Central memory CD8-positive, alpha-beta T cell (primary cell): ENCODE results near the gene STPG3.

Experiments
- ATAC-seq: fragments of 150-1000 bp; cut with Tn5 transposase; replicated peaks from 2 replicates; pipeline ENCODE4 v1.10.0; 2022; ENCODE audit warnings: mild to moderate bottlenecking, moderate FRiP score, moderate number of reproducible peaks; ENCODE audit not compliant: poor library complexity, severe bottlenecking; ENCODE audit errors: extremely low read depth
- DNase-seq, 2 donors: peaks; one replicate each; pipeline ENCODE4 v3.0.0; 2021; ENCODE audit warnings: low spot score in 2 of 2
- H3K27ac Mint-ChIP-seq: one replicate; pipeline ENCODE4 v1.8.0; 2022; ENCODE audit warnings: low read depth, mild to moderate bottlenecking, moderate library complexity, mixed read lengths
- H3K27me3 Mint-ChIP-seq: one replicate; pipeline ENCODE4 v1.8.0; 2022; ENCODE audit warnings: mixed read lengths
- H3K36me3 Mint-ChIP-seq: one replicate; pipeline ENCODE4 v1.8.0; 2022; ENCODE audit warnings: mild to moderate bottlenecking, moderate library complexity, mixed read lengths; ENCODE audit not compliant: insufficient read depth
- H3K4me1 Mint-ChIP-seq: one replicate; pipeline ENCODE4 v1.8.0; 2022; ENCODE audit warnings: mixed read lengths
- H3K4me3 Mint-ChIP-seq: one replicate; pipeline ENCODE4 v1.8.0; 2022; ENCODE audit warnings: mild to moderate bottlenecking, moderate library complexity, mixed read lengths
- H3K9me3 Mint-ChIP-seq: one replicate; pipeline ENCODE4 v1.8.0; 2022; ENCODE audit warnings: mixed read lengths

STPG3 gene

DNA sequence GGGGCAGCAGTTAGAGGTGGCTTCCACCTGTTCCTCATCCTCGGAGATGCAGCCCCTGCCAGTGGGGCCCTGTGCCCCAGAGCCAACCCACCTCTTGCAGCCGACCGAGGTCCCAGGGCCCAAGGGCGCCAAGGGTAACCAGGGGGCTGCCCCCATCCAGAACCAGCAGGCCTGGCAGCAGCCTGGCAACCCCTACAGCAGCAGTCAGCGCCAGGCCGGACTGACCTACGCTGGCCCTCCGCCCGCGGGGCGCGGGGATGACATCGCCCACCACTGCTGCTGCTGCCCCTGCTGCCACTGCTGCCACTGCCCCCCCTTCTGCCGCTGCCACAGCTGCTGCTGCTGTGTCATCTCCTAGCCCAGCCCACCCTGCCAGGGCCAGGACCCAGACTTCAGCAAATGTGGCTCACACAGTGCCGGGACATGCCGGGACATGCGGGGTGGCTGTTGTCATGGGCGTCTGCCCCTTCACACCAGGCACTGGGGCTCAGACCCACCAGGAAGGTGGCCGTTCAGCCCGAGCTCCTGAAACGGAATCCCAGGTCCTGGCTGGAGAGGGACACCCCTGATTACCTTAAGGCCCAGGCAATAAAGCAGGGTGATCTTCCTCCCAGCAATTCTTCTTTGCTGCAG is 25.3 kb upstream of the STPG3 start:
- no peak for DNase-seq
- Mint-ChIP-seq H3K9me3 (no peaks in the 10 kb centered on the region), H3K27ac (no peak overlapping the region), H3K4me3 (no peak overlapping the region), H3K27me3 (peaks cover 9% of the 10 kb centered on the region), H3K4me1 (peaks cover 6% of the 10 kb centered on the region), H3K36me3 (peaks cover 6% of the 10 kb centered on the region)
- ATAC-seq, result no peak

DNA sequence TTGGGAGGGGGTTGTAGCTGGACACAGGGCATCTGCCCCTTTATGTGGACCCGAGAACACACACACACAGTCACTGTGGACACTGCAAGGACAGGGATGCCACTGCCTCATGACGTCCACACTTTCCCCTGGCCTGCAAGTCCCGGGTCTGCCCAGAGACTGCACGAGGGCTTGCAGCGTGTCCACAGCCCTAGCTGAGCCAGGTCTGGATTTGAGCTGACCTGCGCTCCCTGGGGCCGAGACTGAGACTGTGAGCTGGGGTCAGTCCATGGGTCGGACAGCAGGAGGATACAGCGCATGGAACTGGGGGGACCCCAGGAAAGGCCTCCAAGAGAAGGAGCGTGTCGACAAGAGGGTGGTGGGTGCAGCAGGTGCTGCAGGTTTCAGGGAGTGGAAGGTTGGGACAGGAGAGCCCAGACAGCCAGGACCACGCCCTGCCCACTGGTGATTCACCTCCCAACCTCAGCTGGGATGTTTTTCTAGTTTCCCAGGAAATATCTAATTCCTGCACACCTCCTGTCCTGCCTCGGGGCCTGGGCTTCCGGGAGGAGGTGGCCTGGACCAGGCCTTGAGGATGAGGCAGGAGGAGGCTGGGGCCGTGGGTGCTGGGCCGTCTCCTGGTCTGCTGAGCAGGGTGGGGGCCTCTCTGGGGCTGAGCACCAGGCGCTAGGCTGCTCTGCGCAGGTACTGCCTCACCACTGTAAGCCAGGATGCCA is 24.6 kb upstream of the STPG3 start:
- no peak for DNase-seq
- Mint-ChIP-seq H3K4me3 (no peak overlapping the region), H3K36me3 (peaks cover 6% of the 10 kb centered on the region), H3K4me1 (peaks cover 6% of the 10 kb centered on the region), H3K27ac (no peak overlapping the region), H3K9me3 (no peaks in the 10 kb centered on the region), H3K27me3 (peaks cover 9% of the 10 kb centered on the region)
- ATAC-seq, result no peak

DNA sequence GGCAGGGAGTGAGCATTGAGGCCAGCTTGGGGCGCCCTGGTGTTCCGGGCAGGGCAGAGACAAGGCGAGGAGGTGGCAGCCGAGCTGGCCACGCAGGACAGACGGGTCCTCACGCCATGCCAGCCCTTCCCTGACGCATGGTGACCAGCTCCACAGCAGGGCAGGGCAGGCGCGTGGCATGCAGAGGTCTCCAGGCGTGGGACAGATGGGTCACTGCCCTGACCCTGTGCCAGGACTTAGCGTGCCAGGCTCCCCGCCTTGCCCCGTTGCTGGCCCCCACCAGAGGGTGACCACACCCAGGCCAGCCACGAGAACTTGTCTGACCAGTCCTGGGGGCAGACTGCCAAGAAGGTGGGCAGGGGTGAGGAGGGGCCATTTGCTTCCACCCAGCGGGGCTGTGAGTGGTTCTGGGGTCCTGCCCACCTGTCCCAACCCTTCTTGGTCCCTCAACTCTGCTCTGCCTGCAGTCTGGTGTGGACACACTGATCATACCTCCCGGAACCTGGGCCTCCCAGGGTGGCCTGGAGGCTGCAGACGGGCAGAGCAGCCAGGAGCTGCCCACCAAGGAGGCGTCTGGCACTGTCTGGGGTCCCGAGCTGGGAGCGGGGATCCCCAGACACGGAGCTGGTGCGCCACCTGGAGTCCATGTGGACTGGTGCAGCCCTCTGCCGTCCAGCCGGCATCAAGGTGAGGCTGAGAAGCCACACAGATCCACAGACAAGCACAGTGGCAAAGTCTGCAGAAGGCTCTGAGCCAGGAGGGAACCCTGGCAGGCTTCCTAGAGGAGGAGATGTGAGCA is 23.8 kb upstream of the STPG3 start, which contains the start of gene RNF224:
Gene RNF224 (plus strand): TSS at position 449 of the 799 bp plus-strand sequence. CDS start 834 bp downstream, outside the sequence.
- H3K36me3 Mint-ChIP-seq, result peaks cover 6% of the 10 kb centered on the region
- peaks cover 9% of the 10 kb centered on the region for H3K27me3 Mint-ChIP-seq
- ATAC-seq (peak; percentile 41), DNase-seq (peak; percentile 71 to 76)
- no peak within 1 kb of the TSS for H3K4me3 Mint-ChIP-seq
- H3K27ac Mint-ChIP-seq, result no peak within 1 kb of the TSS
- peaks cover 6% of the 10 kb centered on the region for H3K4me1 Mint-ChIP-seq
- no peaks in the 10 kb centered on the region for H3K9me3 Mint-ChIP-seq

DNA sequence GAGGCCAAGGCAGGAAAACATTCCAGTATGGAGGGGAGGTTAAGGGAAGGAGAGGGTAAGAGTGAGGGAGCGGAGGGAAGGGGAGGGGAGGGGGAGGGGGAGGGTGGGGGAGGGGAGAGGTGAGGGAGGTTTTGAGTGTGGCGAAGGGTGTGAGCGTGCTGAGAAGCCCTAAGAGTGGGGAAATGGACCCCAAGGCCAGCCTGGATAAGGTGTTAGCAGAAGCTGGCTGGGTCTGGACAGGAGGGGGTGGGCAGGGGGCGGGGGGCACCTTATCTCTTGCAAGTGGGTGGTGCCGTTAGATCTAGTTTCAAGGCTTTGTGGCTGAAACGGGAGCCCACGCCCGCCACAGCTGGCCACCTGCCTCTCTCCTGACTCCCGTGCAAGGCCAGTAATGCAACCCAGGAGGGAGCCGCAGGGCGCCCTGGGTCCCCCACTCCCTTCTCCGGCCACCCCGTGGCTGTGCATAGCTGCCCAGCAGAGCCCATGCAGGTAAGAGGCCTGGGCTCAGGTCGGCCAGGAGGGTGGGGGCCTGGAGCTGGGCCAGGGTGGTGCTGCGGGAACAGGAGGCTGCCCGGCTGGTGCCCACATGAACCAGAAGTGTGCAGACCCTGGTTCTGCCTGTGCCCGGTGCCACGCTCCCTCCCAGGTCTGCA is 23.1 kb upstream of the STPG3 start:
- H3K4me3 Mint-ChIP-seq, result no peak overlapping the region
- peaks cover 9% of the 10 kb centered on the region for H3K27me3 Mint-ChIP-seq
- no peaks in the 10 kb centered on the region for H3K9me3 Mint-ChIP-seq
- peaks cover 6% of the 10 kb centered on the region for H3K4me1 Mint-ChIP-seq
- DNase-seq, result no peak
- H3K27ac Mint-ChIP-seq, result no peak overlapping the region
- H3K36me3 Mint-ChIP-seq, result peaks cover 3% of the 10 kb centered on the region
- no peak for ATAC-seq

DNA sequence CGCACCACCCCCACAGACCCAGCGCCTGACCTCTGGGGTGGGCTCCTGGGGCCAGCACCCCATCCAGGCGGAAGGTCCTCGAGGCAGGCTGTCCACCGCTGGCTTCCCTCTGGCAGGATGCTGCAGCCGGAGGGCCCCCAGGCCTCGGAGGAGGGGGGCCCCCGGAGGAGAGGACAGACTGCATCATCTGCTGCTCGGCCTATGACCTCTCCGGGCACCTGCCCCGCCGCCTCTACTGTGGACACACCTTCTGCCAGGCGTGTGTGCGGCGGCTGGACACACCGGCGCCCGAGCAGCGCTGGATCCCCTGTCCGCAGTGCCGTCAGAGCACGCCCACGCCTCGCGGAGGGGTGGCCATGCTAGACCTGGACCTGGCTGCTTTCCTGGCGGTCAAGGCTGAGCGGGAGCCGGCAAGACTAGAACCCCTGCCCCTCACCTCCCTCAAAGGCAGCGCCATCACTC is 22.5 kb upstream of the STPG3 start:
- no peaks in the 10 kb centered on the region for H3K9me3 Mint-ChIP-seq
- H3K4me1 Mint-ChIP-seq, result peaks cover 6% of the 10 kb centered on the region
- no peak overlapping the region for H3K27ac Mint-ChIP-seq
- H3K4me3 Mint-ChIP-seq, result no peak overlapping the region
- no peak for ATAC-seq
- H3K36me3 Mint-ChIP-seq, result peaks cover 1% of the 10 kb centered on the region
- DNase-seq, result no peak
- H3K27me3 Mint-ChIP-seq, result peaks cover 9% of the 10 kb centered on the region

DNA sequence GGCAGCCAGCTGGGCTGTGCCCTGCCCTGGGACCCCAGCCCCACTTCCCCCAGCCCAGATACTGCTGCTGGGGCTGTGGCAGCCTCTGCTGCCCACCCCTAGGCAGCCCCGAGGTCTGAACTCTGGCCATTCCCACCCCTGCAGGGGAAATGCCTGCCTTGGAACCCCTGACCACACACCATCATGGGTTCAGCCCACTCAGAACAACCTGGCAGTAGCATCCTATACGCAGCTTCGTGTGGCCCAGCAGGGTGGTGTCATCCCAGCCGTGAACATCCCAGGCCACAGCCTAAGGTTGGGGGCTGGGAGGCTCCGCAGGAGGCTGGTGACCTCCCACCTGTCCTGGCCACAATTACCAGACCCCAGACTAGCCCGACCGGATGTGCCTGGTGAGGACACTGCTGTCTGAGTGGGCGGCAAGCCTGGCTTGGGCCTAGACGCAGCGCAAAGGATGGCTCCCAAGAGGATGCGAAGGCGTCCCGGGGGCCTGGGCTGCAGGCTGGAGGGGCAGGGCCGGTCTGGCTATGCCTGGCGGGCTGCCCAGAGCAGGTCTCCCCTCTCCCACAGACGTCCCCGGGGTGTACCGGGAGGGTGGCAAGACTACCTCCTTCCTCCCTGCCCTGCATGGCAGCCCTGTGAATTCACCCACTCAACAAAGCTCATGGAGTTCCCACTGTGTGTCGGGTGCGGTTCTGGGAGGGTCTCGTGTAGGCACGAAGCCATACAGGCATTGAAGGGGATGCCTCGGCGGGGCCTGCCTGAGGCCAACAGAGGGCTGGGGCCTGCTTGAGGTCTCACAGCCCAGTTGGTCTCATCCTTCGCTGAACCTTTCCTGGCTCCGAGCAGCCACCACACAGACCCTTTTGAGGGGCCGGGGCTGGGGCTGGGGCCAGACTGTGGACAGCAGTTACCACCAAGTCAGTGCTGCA is 21.9 kb upstream of the STPG3 start:
- DNase-seq, result no peak
- H3K36me3 Mint-ChIP-seq, result peaks cover 1% of the 10 kb centered on the region
- ATAC-seq, result no peak
- H3K27me3 Mint-ChIP-seq, result peaks cover 9% of the 10 kb centered on the region
- peaks cover 6% of the 10 kb centered on the region for H3K4me1 Mint-ChIP-seq
- H3K27ac Mint-ChIP-seq, result no peak overlapping the region
- H3K9me3 Mint-ChIP-seq, result no peaks in the 10 kb centered on the region
- no peak overlapping the region for H3K4me3 Mint-ChIP-seq

DNA sequence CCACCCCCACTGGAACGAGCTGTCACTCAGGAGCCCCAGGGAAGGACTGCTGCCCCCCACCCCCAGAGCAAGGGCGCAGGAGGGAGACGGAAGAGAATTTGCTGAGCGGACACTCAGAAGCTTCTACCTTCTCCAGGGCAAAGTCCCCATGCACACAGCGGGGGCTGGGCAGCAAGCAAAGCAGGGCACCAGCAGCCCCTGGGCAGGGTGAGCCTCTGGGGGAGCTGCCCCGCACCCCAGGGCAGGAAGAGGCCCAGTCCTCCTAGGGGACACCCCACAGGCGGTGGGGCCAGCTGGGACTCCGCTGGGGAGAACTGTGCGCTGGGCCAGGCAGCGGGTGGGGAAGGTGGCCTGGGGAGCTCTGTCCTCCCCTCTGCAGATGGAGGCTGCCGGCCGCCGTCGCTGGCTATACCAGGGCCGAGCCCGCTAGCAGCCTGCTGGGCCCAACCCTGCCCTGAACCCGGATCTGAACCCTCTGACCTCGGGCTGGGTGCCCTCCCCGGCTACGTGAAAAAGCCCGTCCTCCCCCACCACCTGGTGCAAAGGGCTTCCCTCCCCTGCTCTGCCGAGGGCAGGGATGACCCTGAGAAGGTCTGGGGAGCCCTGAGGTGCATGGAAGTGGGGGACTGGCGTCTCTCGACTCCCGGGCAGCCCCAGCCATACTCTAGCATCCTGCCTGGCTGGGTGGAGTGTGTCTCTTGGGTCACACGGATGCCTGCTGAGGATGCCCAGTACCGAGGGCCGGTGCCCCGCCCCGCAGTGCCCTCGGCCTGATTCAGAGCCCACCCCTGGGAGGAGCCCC is 21.0 kb upstream of the STPG3 start:
- Mint-ChIP-seq H3K27ac (no peak overlapping the region), H3K9me3 (no peaks in the 10 kb centered on the region), H3K27me3 (peaks cover 15% of the 10 kb centered on the region), H3K36me3 (peaks cover 1% of the 10 kb centered on the region), H3K4me1 (peaks cover 6% of the 10 kb centered on the region), H3K4me3 (no peak overlapping the region)
- ATAC-seq (no peak), DNase-seq (no peak)

DNA sequence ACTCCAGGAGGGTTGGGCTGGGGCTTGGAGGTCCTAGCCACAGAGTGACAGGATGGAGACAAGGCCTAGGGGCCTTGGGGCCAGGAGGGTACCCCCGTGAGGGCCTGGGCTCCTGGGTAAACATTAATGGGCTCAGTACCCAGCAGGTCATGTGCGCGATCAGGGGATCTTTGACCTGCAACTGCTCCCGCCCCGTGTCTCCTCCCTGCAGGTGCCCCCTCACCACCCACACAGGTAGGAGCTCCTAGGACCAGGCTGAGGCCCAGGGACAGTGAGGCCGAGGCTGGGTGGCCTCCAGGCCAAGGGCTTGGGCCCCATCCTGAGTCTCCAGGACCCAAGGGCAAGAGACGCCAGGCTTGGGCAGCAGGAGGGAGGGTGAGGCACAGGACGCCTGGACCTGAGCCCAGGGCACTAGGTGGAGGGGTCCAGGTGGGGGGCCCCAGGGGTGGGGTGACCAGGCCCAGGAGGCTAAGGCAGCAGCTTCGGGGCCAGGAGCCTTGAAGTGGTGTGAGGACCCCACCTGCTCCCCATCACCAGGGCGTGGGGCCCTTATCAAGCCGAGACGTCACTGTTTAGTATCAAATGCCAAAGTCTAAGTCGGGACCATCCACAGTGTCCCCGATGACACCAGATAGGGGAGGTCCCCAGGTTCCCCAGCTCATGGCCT is 20.2 kb upstream of the STPG3 start, which contains the start of gene SLC34A3:
Gene SLC34A3 (plus strand): TSS at position 197 of the 667 bp plus-strand sequence. CDS start 802 bp downstream, outside the sequence.
- Mint-ChIP-seq H3K27ac (no peak within 1 kb of the TSS), H3K4me3 (no peak within 1 kb of the TSS), H3K36me3 (peaks cover 1% of the 10 kb centered on the region), H3K4me1 (peaks cover 6% of the 10 kb centered on the region), H3K27me3 (peaks cover 17% of the 10 kb centered on the region), H3K9me3 (no peaks in the 10 kb centered on the region)
- DNase-seq (no peak), ATAC-seq (no peak)

DNA sequence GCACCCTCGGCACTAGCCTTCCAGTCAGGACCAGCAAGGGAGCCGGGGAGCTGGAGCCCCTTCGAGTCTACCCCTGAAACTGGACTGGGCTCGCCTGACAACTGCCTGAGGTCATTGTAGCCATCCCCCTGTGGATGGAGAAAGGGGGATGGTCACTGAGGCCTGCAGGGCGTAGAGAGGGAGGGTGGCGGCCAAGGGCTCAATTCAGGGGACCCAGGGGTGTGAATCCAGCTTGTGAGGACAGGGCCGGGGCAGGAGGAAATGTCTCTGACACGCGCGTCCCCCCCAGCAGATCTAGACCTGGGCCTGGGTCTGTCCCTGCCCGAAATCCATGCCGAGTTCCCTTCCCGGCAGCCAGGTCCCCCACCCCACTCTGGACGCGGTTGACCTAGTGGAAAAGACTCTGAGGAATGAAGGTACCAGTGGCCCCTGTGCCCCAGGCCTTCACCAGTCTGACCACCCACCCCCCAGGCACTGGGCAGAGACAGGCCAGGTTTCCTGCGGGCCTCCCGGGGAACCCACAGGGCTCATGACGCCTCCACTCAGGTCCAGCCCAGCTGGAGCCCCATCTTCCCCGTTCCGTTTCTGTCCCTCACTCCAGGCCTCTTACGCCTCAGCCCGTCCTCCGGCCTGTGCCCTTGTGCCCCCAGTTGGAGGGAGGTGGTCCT is 19.6 kb upstream of the STPG3 start:
- Mint-ChIP-seq H3K9me3 (no peaks in the 10 kb centered on the region), H3K27me3 (peaks cover 17% of the 10 kb centered on the region), H3K4me1 (peaks cover 6% of the 10 kb centered on the region), H3K4me3 (no peak overlapping the region), H3K36me3 (peaks cover 1% of the 10 kb centered on the region), H3K27ac (no peak overlapping the region)
- DNase-seq (no peak), ATAC-seq (no peak)

DNA sequence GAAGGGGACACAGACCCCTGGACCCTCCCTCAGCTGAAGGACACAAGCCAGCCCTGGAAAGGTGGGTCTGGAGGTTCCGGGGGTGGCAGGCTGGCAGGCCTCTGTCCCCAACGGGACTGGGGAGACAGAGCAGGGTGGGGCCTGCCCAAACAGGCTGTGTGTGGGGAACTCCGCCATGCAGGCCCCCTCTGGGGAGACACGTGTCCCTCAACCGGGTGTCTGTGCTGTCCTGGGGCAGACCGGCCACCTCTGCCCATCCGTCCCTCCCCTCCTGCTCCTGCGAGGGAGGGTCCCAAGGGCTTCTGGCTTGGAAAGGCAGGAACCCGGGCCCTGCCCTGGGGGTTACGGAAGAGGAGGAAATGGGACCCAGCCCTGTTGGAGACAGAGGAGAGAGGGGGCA is 19.0 kb upstream of the STPG3 start:
- H3K27ac Mint-ChIP-seq, result no peak overlapping the region
- H3K27me3 Mint-ChIP-seq, result peaks cover 17% of the 10 kb centered on the region
- no peaks in the 10 kb centered on the region for H3K9me3 Mint-ChIP-seq
- no peak overlapping the region for H3K4me3 Mint-ChIP-seq
- H3K4me1 Mint-ChIP-seq, result peaks cover 6% of the 10 kb centered on the region
- peaks cover 1% of the 10 kb centered on the region for H3K36me3 Mint-ChIP-seq
- DNase-seq, result no peak
- ATAC-seq, result no peak
